ENCODE measurements around the gene PC.
A peak's percentile ranks its signal among the peaks of the same experiment; 100 is the strongest.

The PC gene

GRCh38 chr11:66853242-66854229 lies 104.6 kb downstream of the PC start:
- DNase-seq, result no peak

- DNase-seq, result no peak
Measured at GRCh38 chr11:66852466-66853241, 105.5 kb downstream of the PC start.

GRCh38 chr11:66851698-66852465 lies 106.3 kb downstream of the PC start:
- DNase-seq, result no peak

- no peak for DNase-seq
Measured at GRCh38 chr11:66851239-66851596, 107.0 kb downstream of the PC start.

- no peak for DNase-seq
Measured at GRCh38 chr11:66850588-66851238, 107.5 kb downstream of the PC start.

- no peak for DNase-seq
Measured at GRCh38 chr11:66850235-66850587, 108.0 kb downstream of the PC start.

- DNase-seq, result no peak
Measured at GRCh38 chr11:66849501-66850234, 108.5 kb downstream of the PC start.

GRCh38 chr11:66848671-66849500 lies 109.3 kb downstream of the PC start:
- no peak for DNase-seq

GRCh38 chr11:66847461-66848232 lies 110.5 kb downstream of the PC start:
- no peak for DNase-seq

GRCh38 chr11:66846671-66847091 lies 111.5 kb downstream of the PC start:
- DNase-seq, result no peak

GRCh38 chr11:66845876-66846212 lies 112.3 kb downstream of the PC start:
- no peak for DNase-seq

- DNase-seq, result no peak
Measured at GRCh38 chr11:66845143-66845875, 112.9 kb downstream of the PC start.

GRCh38 chr11:66844496-66845142 lies 113.6 kb downstream of the PC start:
- DNase-seq, result no peak

- DNase-seq, result no peak
Measured at GRCh38 chr11:66843776-66844495, 114.2 kb downstream of the PC start.

GRCh38 chr11:66842896-66843775 lies 115.0 kb downstream of the PC start, which contains the start of gene RCE1:
TSS of gene RCE1 (plus strand) at chr11:66843441. CDS start at chr11:66843456, 15 bp downstream.
- peak; percentile 85 for DNase-seq

GRCh38 chr11:66842501-66842895 lies 115.7 kb downstream of the PC start:
- DNase-seq, result no peak

- DNase-seq, result no peak
Measured at GRCh38 chr11:66841861-66842260, 116.3 kb downstream of the PC start.

All from NCI-H2171 (cell line).